Measurements from ENCODE around the gene CARS1. TPM values are rescaled to one million over a fixed set of nuclear protein-coding genes. Genes with fewer than 3 reads are reported as not detected.

Gene CARS1
- total RNA-seq, 6 donors from 2014 or later: 28.9 to 54.1 (median 43.0) TPM

- peak; percentile 97 to 99 for DNase-seq
- H3K4me3 ChIP-seq: peak within 1 kb of the TSS; percentile 78 to 97 (median 87)
- no peaks in the 10 kb centered on the region for H3K9me3 ChIP-seq
- H3K27me3 ChIP-seq: no peaks in the 10 kb centered on the region
- peaks cover 31 to 44% (median 35%) of the 10 kb centered on the region in 4 donors for H3K4me1 ChIP-seq
- 1% methylated on average over 17 to 52 of the region's 77 CpGs for WGBS, 2 donors
- H3K27ac ChIP-seq: peak within 1 kb of the TSS; percentile 92 to 96 (median 96)
- TF ChIP-seq CTCF (IDR thresholded peaks at IDR 0.05) (peak in 2 of 6 experiments; percentile 4 to 26), POLR2AphosphoS5 (IDR thresholded peaks at IDR 0.05) (peak; percentile 82 to 88), EP300 (IDR thresholded peaks at IDR 0.05) (no peak), POLR2A (IDR thresholded peaks at IDR 0.05) (peak in 3 of 4 donors; percentile 61 to 83 (median 64))
- peak; percentile 96 to 97 for ATAC-seq (ENCODE audit: low FRiP score in 2 of 2)
- H3K36me3 ChIP-seq: no peaks in the 10 kb centered on the region
These were observed 64.8 kb downstream of the CARS1 start, which contains the start of gene NAP1L4 for GRCh38 chr11:2992234-2992996. Gene NAP1L4, minus strand, starts transcription at chr11:2992329. Its CDS starts 13,109 bp downstream, at chr11:2979220.

- peak; percentile 58 to 86 for ATAC-seq (ENCODE audit: low FRiP score in 2 of 2)
- no peaks in the 10 kb centered on the region for H3K36me3 ChIP-seq
- H3K27ac ChIP-seq: peak overlapping the region; percentile 92 to 96 (median 96)
- no peaks in the 10 kb centered on the region for H3K27me3 ChIP-seq
- peak overlapping the region; percentile 78 to 97 (median 87) for H3K4me3 ChIP-seq
- 0 to 1% methylated on average over 28 to 48 of the region's 79 CpGs for WGBS, 2 donors
- DNase-seq: peak; percentile 46 to 97
- peak in 1 of 2 donors; percentile 4 for TF ChIP-seq POLR2AphosphoS5 (IDR thresholded peaks at IDR 0.05)
- no peak for TF ChIP-seq EP300 (IDR thresholded peaks at IDR 0.05)
- peaks cover 35 to 52% (median 35%) of the 10 kb centered on the region in 4 donors for H3K4me1 ChIP-seq
- no peaks in the 10 kb centered on the region for H3K9me3 ChIP-seq
These were observed 65.6 kb downstream of the CARS1 start for GRCh38 chr11:2991452-2992233.

- DNase-seq (no peak), ATAC-seq (ENCODE audit: low FRiP score in 2 of 2) (no peak)
- H3K4me1 ChIP-seq: peaks cover 35 to 53% (median 35%) of the 10 kb centered on the region in 4 donors
- H3K9me3 ChIP-seq: no peaks in the 10 kb centered on the region
- H3K36me3 ChIP-seq: no peaks in the 10 kb centered on the region
- H3K27me3 ChIP-seq: no peaks in the 10 kb centered on the region
- peak overlapping the region; percentile 92 to 96 (median 96) for H3K27ac ChIP-seq
- WGBS, 2 donors: 4% methylated on average over 17 of the region's 17 CpGs
- TF ChIP-seq POLR2AphosphoS5 (IDR thresholded peaks at IDR 0.05) (peak in 1 of 2 donors; percentile 7), POLR2A (IDR thresholded peaks at IDR 0.05) (no peak), EP300 (IDR thresholded peaks at IDR 0.05) (no peak), CTCF (IDR thresholded peaks at IDR 0.05) (no peak)
- peak overlapping the region; percentile 78 to 97 (median 87) for H3K4me3 ChIP-seq
These were observed 66.4 kb downstream of the CARS1 start for GRCh38 chr11:2990617-2991451.

- peak overlapping the region in 2 of 4 donors; percentile 95 to 97 for H3K4me3 ChIP-seq
- no peak for TF ChIP-seq CTCF (IDR thresholded peaks at IDR 0.05)
- TF ChIP-seq POLR2A (IDR thresholded peaks at IDR 0.05): no peak
- TF ChIP-seq EP300 (IDR thresholded peaks at IDR 0.05): no peak
- no peak for TF ChIP-seq POLR2AphosphoS5 (IDR thresholded peaks at IDR 0.05)
- peaks cover 35 to 65% (median 35%) of the 10 kb centered on the region in 4 donors for H3K4me1 ChIP-seq
- H3K36me3 ChIP-seq: no peaks in the 10 kb centered on the region
- DNase-seq (no peak), ATAC-seq (ENCODE audit: low FRiP score in 2 of 2) (no peak)
- no peaks in the 10 kb centered on the region for H3K9me3 ChIP-seq
- H3K27ac ChIP-seq: peak overlapping the region in 3 of 4 donors; percentile 17 to 70 (median 55)
- 31% methylated on average over 3 of the region's 3 CpGs for WGBS, 2 donors
- H3K27me3 ChIP-seq: no peaks in the 10 kb centered on the region
These were observed 67.7 kb downstream of the CARS1 start for GRCh38 chr11:2989551-2989950.
